ENCODE results near the gene NABP1.
A peak's percentile ranks its signal among the peaks of the same experiment; 100 is the strongest.

NABP1 gene

DNA sequence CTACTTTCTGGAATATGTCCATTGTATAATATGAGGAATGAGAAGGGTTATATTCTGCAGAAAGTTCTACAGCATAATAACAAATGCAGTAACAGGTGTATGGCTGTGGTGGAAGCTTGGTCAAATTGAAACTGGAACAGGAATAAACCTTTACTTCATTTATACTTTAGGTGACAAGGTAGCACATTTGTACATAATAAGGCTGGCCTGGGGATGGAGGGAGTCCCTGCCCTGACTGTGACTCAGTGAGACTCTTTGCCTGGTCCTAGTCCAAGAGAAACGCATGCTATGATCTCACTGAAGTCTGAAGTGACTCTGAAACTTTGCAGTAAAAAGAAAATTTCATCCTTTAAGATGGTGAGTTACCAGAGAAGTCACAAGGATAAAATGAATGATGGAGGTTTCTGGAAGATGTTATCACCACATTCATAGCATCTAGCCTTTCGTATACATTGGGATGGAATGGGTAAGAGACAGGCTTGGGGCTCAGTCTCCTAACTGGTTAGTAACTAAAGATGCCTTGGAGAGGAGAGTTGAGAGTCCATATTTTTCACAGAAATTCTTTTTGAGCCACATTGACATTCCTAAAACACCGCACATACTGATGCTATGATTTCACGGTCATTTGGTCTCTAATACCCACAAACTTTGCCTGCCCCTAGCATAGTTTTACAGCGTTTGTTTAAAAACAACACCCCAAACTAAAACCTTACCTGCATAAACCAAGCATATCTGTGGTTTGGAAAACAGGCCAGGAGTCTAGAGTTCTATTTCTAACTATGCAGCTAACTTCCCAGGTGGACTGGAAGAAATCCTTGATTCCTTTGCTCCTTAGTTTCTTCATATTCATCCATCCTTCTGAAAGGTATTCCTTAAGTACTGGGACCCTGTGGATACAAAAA lies 42.4 kb upstream of the NABP1 start:
- TF ChIP-seq, protein P1, sequence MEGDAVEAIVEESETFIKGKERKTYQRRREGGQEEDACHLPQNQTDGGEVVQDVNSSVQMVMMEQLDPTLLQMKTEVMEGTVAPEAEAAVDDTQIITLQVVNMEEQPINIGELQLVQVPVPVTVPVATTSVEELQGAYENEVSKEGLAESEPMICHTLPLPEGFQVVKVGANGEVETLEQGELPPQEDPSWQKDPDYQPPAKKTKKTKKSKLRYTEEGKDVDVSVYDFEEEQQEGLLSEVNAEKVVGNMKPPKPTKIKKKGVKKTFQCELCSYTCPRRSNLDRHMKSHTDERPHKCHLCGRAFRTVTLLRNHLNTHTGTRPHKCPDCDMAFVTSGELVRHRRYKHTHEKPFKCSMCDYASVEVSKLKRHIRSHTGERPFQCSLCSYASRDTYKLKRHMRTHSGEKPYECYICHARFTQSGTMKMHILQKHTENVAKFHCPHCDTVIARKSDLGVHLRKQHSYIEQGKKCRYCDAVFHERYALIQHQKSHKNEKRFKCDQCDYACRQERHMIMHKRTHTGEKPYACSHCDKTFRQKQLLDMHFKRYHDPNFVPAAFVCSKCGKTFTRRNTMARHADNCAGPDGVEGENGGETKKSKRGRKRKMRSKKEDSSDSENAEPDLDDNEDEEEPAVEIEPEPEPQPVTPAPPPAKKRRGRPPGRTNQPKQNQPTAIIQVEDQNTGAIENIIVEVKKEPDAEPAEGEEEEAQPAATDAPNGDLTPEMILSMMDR (IDR thresholded peaks at IDR 0.05): no peak
- H3K27ac ChIP-seq: peak overlapping the region in 1 of 2 donors; percentile 25
- no peak for DNase-seq (ENCODE audit: low spot score)
- H3K4me3 ChIP-seq: no peak overlapping the region

DNA sequence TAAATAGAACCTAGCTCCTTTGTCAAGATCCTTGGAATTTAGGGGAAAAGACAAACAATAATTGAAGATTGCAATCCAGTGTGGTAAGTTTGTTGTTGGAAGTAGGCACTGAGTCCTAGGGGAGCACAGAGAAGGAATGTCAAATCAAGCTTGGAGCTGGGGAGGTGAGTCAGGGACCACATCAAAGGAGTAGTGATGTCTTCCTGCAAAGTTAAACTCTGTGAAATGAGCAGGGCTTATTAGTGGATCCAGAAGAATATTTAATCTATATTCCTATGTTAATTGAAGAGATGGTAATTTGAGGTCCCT lies 41.7 kb upstream of the NABP1 start:
- no peak overlapping the region for H3K4me3 ChIP-seq
- TF ChIP-seq, protein P1 (IDR thresholded peaks at IDR 0.05): no peak
- DNase-seq (ENCODE audit: low spot score): no peak
- peak overlapping the region in 1 of 2 donors; percentile 25 for H3K27ac ChIP-seq

DNA sequence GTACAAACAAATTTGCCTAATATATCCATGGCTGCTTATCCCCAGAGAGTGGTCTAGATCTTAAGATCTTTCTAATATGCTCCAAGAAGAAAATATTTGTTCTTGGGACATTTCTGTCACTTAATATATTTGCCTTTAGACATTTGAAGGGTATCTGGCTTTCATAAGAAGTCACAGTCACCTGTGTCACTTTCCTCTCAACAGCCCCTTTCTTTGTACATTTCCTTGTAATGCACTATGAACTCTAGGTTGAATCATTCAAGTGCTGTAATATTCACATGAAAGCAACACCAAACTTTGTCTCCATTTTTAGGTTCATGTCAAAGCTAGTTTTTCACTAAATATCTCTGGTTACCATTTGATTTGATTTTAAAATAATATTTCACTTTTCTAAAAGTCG lies 41.4 kb upstream of the NABP1 start:
- DNase-seq (ENCODE audit: low spot score): no peak
- Histone ChIP-seq H3K27ac (no peak overlapping the region), H3K4me3 (no peak overlapping the region)
- TF ChIP-seq, protein P1 (IDR thresholded peaks at IDR 0.05): no peak

DNA sequence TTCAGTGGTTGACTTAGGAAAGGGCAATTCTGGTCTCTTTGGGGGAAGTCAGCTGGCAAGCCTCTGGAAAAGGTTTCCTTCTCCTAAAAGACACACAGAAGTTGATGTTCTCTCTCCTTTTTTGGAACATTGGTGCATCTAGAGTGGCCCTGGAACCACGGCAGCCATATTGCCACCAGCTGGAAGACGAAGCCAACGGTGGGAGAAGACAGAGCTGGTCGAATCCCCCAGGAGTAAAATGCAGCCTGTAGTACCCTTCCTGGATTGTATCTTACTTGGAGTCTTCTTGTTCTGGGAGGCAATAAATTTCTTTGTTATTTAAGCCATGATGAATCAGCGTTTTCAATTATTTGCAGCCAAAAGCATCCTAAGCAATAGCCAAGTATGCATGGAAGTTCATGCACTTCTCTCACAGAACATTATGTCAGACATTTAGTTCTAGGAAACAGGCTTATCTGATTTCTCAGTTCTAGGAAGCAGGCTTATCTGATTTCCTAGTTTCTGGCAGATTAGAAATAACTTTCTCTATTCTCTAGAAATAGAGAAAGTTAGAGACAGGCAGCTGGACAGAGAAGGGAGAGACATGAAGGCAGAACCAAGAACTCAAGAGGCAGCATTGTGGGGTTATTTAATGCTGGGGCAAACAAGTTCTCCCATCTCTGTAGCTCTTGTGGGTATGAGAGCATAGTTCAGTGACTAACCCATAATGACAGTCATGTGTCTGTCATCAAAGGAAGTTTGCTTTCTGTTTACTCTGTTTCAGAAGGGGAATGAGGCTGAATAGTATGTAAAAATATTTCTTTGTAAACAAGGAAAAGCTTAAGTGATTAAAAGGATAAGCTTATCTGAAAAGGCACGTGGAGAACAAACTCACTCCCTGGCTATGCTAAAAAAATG lies 40.5 kb upstream of the NABP1 start:
- DNase-seq (ENCODE audit: low spot score): no peak
- no peak overlapping the region for H3K27ac ChIP-seq
- no peak overlapping the region for H3K4me3 ChIP-seq
- TF ChIP-seq, protein P1 (IDR thresholded peaks at IDR 0.05): no peak

DNA sequence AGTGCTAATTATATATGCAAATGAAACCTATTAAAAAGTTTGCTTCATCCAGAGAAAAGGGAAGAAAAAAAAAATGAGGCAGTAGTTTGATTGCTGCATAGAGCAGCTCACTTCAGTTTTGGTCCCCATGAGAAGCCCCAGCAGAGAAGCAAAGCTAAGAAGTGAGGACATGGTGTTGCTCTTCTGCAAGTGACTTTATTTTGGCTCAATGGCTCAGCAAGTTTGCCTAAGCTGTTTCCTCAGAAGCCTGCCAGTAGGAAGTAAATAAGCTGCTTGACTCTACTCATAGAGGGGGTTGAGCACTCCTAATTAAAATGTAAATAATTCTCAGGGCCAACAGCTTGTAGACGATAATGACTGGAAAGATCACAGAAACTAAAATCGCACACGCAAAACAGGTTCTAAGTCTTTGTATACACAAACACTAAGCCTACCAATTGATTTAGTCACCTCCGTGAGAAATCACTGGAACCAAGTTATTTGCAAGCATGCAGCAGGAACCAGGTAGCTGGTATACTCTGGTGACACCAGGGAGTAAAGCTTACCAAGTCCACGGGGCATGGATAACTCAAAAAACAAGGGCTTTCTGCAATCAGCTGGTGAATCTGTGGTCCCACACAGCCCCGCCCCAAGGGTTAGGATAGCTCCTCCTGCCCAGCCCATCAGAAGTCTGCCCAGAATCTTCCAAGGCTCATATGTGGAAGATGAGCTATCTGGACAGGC lies 39.7 kb upstream of the NABP1 start:
- Histone ChIP-seq H3K4me3 (no peak overlapping the region), H3K27ac (no peak overlapping the region)
- DNase-seq (ENCODE audit: low spot score): no peak
- TF ChIP-seq, protein P1 (IDR thresholded peaks at IDR 0.05): no peak

DNA sequence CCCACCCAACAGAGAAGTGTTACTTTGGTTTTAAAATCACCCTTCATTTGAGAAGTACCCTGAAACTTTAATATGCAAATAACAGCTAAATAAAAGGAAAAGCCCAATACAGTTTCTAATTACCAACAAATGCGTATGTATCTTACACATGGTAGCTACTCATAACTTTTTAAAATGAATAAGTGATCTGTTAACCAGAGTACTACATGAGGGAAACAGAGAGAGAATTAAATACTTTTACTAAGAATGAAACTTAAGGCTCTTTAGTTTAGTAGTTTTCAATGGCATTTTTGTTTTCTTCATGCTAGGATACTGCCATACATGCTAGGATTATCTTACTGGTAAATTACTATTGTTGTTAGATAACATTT lies 39.1 kb upstream of the NABP1 start:
- no peak overlapping the region for H3K4me3 ChIP-seq
- no peak for DNase-seq (ENCODE audit: low spot score)
- TF ChIP-seq, protein P1 (IDR thresholded peaks at IDR 0.05): no peak
- H3K27ac ChIP-seq: no peak overlapping the region
